ENCODE results near the gene POLDIP3.

- TF ChIP-seq CTCF (tag by site-specific recombination; IDR thresholded peaks at IDR 0.05) (no peak), ZNF280C (tag by site-specific recombination; IDR thresholded peaks at IDR 0.05) (no peak), YY2 (tag by site-specific recombination; IDR thresholded peaks at IDR 0.05) (no peak), ZSCAN23 (tag by site-specific recombination; IDR thresholded peaks at IDR 0.05) (no peak), ZNF335 (tag by site-specific recombination; conservative IDR thresholded peaks at IDR 0.05) (no peak), ZNF140 (tag by site-specific recombination; IDR thresholded peaks at IDR 0.05) (no peak), ZBTB26 (tag by site-specific recombination; optimal IDR thresholded peaks at IDR 0.05) (no peak), ZNF350 (tag by site-specific recombination; IDR thresholded peaks at IDR 0.05) (no peak), ZNF580 (tag by site-specific recombination; IDR thresholded peaks at IDR 0.05) (no peak), PBX3 (CRISPR knock-in tag; IDR thresholded peaks at IDR 0.05) (no peak), SALL2 (tag by site-specific recombination; IDR thresholded peaks at IDR 0.05; ENCODE audit: borderline replicate concordance) (no peak), ZNF585B (tag by site-specific recombination; IDR thresholded peaks at IDR 0.05) (no peak)
Measured at GRCh38 chr22:42642806-42643633, 28.3 kb upstream of the POLDIP3 start.

All from HEK293 (cell line).